Measurements from ENCODE around the gene SLC19A2. TPM values are rescaled to one million over a fixed set of nuclear protein-coding genes. Genes with fewer than 3 reads are reported as not detected.
A peak's percentile ranks its signal among the peaks of the same experiment; 100 is the strongest.

The SLC19A2 gene
- total and polyA plus RNA-seq, 2 of the 13 experiments (the other 11 are each of a cell fraction or from before 2014, with no cell fraction given), result 30.4 to 56.0 TPM

DNA sequence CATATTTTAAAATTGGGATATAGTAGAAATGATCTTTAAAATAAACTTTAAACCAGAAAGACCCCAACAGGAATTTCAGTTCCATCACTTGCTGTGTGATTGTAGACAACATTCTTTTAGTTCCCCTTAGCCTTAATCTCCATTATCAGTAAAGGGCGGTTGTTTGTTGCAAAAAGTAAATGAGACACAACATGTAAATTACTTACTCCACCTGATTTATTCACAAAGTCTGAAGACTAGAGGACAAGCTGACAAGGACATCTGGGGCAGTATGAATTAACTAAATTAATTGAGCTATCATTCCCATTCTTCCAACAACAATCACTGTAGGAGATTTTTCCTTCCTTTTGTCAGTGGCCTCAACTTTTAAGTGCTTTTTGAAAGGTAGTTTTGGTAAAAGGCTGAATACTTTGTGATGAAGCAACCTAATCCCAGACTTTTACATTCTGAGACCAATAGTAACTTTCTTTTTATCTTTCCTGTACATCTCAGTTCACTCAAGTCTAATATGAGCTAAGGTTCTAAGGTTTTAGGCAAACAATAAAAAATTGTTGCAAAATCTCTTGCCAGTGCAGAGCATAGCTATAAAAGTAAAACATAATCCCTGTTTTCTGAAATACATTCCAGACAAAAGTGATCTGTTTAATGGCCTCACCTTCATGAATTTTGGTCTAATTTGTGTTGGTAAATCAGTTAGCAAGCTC is 6.2 kb downstream of the SLC19A2 start:
- Histone ChIP-seq H3K27ac (ENCODE audit: extremely low read length, insufficient read depth, low read length) (no peak overlapping the region), H3K9me3 (ENCODE audit: low read length) (no peaks in the 10 kb centered on the region), H3K9ac (ENCODE audit: insufficient read depth, low read depth, low read length) (no peak overlapping the region), H2AFZ (ENCODE audit: low read length) (no peak overlapping the region), H4K20me1 (ENCODE audit: insufficient read depth, low read length) (peaks cover 71% of the 10 kb centered on the region), H3K4me3 (replicated peaks in 1 of 3; ENCODE audit: insufficient read depth in 1 of 3, low read depth in 2 of 3, low read length in 3 of 3) (no peak overlapping the region), H3K27me3 (ENCODE audit: control insufficient read depth in 1 of 2, insufficient read depth in 2 of 2, low read length in 2 of 2) (no peaks in the 10 kb centered on the region), H3K36me3 (replicated peaks in 1 of 2; ENCODE audit: control insufficient read depth in 1 of 2, insufficient read depth in 2 of 2, low read length in 2 of 2) (peaks cover 6 to 25% of the 10 kb centered on the region in 2 experiments; a peak in 4 of 5 replicates), H3K79me2 (ENCODE audit: insufficient read depth, low read length) (peaks cover 85% of the 10 kb centered on the region), H3K4me2 (ENCODE audit: low read depth, low read length) (peak overlapping the region; percentile 6; the same call in 1 of the 2 replicates), H3K4me1 (ENCODE audit: insufficient read depth, low read length) (peaks cover 50% of the 10 kb centered on the region)
- intact Hi-C loops (cut with micrococcal nuclease; ENCODE audit: unreplicated experiment) (loop anchor here (10.0 kb wide), 1 partner anchor 375 kb away; the partner anchor contains the start of gene ATP1B1), in situ Hi-C loops (cut with HindIII; ENCODE audit: extremely low pct_ligation_motif_present, low pct_unique_long_range_greater_than_20kb) (no loop called here)
- POLR2A ChIA-PET, result interaction anchor here (0.7 kb wide), 1 partner anchor 740 kb away, joined by 3 read pairs; no protein-coding TSS in a partner anchor
- TF ChIP-seq TMF1 (CRISPR knock-in tag; IDR thresholded peaks at IDR 0.05; ENCODE audit: low read depth), result no peak
- TF ChIP-seq, protein P1, sequence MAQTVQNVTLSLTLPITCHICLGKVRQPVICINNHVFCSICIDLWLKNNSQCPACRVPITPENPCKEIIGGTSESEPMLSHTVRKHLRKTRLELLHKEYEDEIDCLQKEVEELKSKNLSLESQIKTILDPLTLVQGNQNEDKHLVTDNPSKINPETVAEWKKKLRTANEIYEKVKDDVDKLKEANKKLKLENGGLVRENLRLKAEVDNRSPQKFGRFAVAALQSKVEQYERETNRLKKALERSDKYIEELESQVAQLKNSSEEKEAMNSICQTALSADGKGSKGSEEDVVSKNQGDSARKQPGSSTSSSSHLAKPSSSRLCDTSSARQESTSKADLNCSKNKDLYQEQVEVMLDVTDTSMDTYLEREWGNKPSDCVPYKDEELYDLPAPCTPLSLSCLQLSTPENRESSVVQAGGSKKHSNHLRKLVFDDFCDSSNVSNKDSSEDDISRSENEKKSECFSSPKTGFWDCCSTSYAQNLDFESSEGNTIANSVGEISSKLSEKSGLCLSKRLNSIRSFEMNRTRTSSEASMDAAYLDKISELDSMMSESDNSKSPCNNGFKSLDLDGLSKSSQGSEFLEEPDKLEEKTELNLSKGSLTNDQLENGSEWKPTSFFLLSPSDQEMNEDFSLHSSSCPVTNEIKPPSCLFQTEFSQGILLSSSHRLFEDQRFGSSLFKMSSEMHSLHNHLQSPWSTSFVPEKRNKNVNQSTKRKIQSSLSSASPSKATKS (CRISPR knock-in tag; IDR thresholded peaks at IDR 0.05), result no peak
- no peak for DNase-seq (ENCODE audit: low spot score)
- 92% methylated on average over 1 of the region's 1 CpG for WGBS (ENCODE audit: low lambda C conversion rate)
- BruUV-seq (replicated peaks), result no TSS peak
- ATAC-seq, result no peak
- CTCF ChIA-PET (ENCODE audit: low intra/inter-chr PET ratio, low total read pairs), result no interaction called here
- FAIRE-seq, result no peak

GRCh38 chr1:169478094-169478672 is 7.6 kb downstream of the SLC19A2 start:
- peaks cover 58% of the 10 kb centered on the region for H4K20me1 ChIP-seq (ENCODE audit: insufficient read depth, low read length)
- H3K36me3 ChIP-seq (replicated peaks in 1 of 2; ENCODE audit: control insufficient read depth in 1 of 2, insufficient read depth in 2 of 2, low read length in 2 of 2), result peaks cover 6 to 25% of the 10 kb centered on the region in 2 experiments; a peak in 4 of 5 replicates
- H2AFZ ChIP-seq (ENCODE audit: low read length), result no peak overlapping the region
- H3K27ac ChIP-seq (ENCODE audit: extremely low read length, insufficient read depth, low read length), result no peak overlapping the region
- intact Hi-C loops (cut with micrococcal nuclease; ENCODE audit: unreplicated experiment), result no loop called here
- no peak overlapping the region for H3K4me3 ChIP-seq (replicated peaks in 1 of 3; ENCODE audit: insufficient read depth in 1 of 3, low read depth in 2 of 3, low read length in 3 of 3)
- 95% methylated on average over 5 of the region's 5 CpGs for WGBS (ENCODE audit: low lambda C conversion rate)
- FAIRE-seq (no peak), DNase-seq (ENCODE audit: low spot score) (no peak), ATAC-seq (no peak)
- BruUV-seq (replicated peaks), result no TSS peak
- H3K9ac ChIP-seq (ENCODE audit: insufficient read depth, low read depth, low read length), result no peak overlapping the region
- no peaks in the 10 kb centered on the region for H3K9me3 ChIP-seq (ENCODE audit: low read length)
- in situ Hi-C loops (cut with HindIII; ENCODE audit: extremely low pct_ligation_motif_present, low pct_unique_long_range_greater_than_20kb), result no loop called here
- peaks cover 72% of the 10 kb centered on the region for H3K79me2 ChIP-seq (ENCODE audit: insufficient read depth, low read length)
- H3K4me1 ChIP-seq (ENCODE audit: insufficient read depth, low read length), result peaks cover 43% of the 10 kb centered on the region
- POLR2A ChIA-PET, result no interaction called here
- no peak for TF ChIP-seq ZFP36L2 (CRISPR knock-in tag; IDR thresholded peaks at IDR 0.05)
- TF ChIP-seq SOX6 (IDR thresholded peaks at IDR 0.05), result no peak
- TF ChIP-seq SOX6 (CRISPR knock-in tag; IDR thresholded peaks at IDR 0.05), result no peak
- no peak for TF ChIP-seq RBM22 (optimal IDR thresholded peaks at IDR 0.05; ENCODE audit: low read length)
- no peak for TF ChIP-seq ZSCAN22 (CRISPR knock-in tag; IDR thresholded peaks at IDR 0.05)
- no peak for TF ChIP-seq ZFP36L1 (CRISPR knock-in tag; IDR thresholded peaks at IDR 0.05)
- TF ChIP-seq ZNF337 (CRISPR knock-in tag; IDR thresholded peaks at IDR 0.05; ENCODE audit: borderline replicate concordance, low read depth), result no peak
- TF ChIP-seq ZNF33A (CRISPR knock-in tag; IDR thresholded peaks at IDR 0.05; ENCODE audit: borderline replicate concordance), result no peak
- TF ChIP-seq ZNF383 (CRISPR knock-in tag; IDR thresholded peaks at IDR 0.05; ENCODE audit: borderline replicate concordance), result no peak
- TF ChIP-seq HDAC6 (IDR thresholded peaks at IDR 0.05; ENCODE audit: low read depth, low read length), result no peak
- no peak for TF ChIP-seq POLR2AphosphoS2 (IDR thresholded peaks at IDR 0.05; ENCODE audit: low read depth, low read length)
- no peak for TF ChIP-seq ZNF382 (CRISPR knock-in tag; IDR thresholded peaks at IDR 0.05; ENCODE audit: borderline replicate concordance)
- no peak for TF ChIP-seq BRF2 (CRISPR knock-in tag; IDR thresholded peaks at IDR 0.05)
- no peaks in the 10 kb centered on the region for H3K27me3 ChIP-seq (ENCODE audit: control insufficient read depth in 1 of 2, insufficient read depth in 2 of 2, low read length in 2 of 2)
- no peak overlapping the region for H3K4me2 ChIP-seq (ENCODE audit: low read depth, low read length)
- CTCF ChIA-PET (ENCODE audit: low intra/inter-chr PET ratio, low total read pairs), result no interaction called here

Data from HepG2 (cell line).